ENCODE measurements around the gene CRABP2.

DNA sequence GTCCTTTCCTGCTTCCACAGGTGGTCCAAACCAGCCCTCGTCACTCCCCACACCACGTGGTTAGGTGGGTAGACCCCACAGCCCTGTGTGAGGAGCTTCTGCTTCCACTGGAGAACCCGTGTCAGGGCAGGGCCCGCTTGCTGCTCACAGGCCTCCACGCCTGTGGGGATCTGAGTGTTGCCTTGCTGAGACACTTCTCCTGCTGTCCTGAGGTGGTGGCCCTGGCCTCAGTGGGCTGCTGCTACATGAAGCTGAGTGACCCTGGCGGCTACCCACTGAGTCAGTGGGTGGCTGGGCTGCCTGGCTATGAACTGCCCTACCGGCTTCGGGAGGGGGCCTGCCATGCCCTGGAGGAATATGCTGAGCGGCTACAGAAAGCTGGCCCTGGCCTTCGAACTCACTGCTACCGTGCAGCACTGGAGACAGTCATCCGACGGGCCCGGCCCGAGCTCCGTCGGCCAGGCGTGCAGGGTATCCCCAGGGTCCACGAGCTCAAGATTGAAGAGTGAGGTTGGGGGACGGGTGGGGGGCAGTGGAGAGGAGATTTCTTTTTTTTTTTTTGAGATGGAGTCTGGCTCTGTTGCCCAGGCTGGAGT is 28.7 kb upstream of the CRABP2 start:
- TF ChIP-seq, protein P1, sequence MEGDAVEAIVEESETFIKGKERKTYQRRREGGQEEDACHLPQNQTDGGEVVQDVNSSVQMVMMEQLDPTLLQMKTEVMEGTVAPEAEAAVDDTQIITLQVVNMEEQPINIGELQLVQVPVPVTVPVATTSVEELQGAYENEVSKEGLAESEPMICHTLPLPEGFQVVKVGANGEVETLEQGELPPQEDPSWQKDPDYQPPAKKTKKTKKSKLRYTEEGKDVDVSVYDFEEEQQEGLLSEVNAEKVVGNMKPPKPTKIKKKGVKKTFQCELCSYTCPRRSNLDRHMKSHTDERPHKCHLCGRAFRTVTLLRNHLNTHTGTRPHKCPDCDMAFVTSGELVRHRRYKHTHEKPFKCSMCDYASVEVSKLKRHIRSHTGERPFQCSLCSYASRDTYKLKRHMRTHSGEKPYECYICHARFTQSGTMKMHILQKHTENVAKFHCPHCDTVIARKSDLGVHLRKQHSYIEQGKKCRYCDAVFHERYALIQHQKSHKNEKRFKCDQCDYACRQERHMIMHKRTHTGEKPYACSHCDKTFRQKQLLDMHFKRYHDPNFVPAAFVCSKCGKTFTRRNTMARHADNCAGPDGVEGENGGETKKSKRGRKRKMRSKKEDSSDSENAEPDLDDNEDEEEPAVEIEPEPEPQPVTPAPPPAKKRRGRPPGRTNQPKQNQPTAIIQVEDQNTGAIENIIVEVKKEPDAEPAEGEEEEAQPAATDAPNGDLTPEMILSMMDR (IDR thresholded peaks at IDR 0.05) = no peak
- TF ChIP-seq EZH2 (IDR thresholded peaks at IDR 0.05) = no peak
